HCT116 (cell line): Measurements from ENCODE around the gene IFNA2. TPM values are rescaled to one million over a fixed set of nuclear protein-coding genes. Genes with fewer than 3 reads are reported as not detected.

Experiments used
- ATAC-seq: fragments of 200-7000 bp; cut with Tn5 transposase; 2 replicates; pipeline ENCODE4 v1.9.1; 2020; ENCODE audit warnings: mild to moderate bottlenecking, moderate library complexity
- BruUV-seq: library from RNA; stranded (reverse); fragments of 400-500 nt; replicated peaks from 2 replicates; lab custom pipeline; 2021; lab: Mats Ljungman, UMichigan
- CTCF ChIA-PET: fragments of 300-600 bp; sonication (Branson Sonifier 250); formaldehyde crosslinking; loops from one replicate; lab custom pipeline; 2021; ENCODE audit warnings: antibody characterized with exemption; lab: Charles Lee
- POLR2A ChIA-PET: fragments of 300-600, 350-600 bp; sonication (Branson Sonifier 250); formaldehyde crosslinking; loops from one replicate; lab custom pipeline; 2021; ENCODE audit warnings: antibody characterized with exemption; lab: Charles Lee
- RAD21 ChIA-PET, 2 experiments: fragments of 300-600 bp; sonication (Branson Sonifier 250); formaldehyde crosslinking; loops; one replicate each; lab custom pipeline; 2023; ENCODE audit warnings: low total read pairs in 2 of 2; ENCODE audit not compliant: uncharacterized antibody in 2 of 2, unreplicated experiment in 2 of 2, low non-redundant PET in 1 of 2; lab: Charles Lee
- DNase-seq: peaks from one replicate; pipeline ENCODE4 v3.0.0-alpha.2; 2010; ENCODE audit warnings: low read depth, low spot score
- H2AFZ ChIP-seq: fragments of 200-600 bp; shearing (Covaris generic), sonication (generic); 2 replicates; pipeline ENCODE4 v1.6.1; 2017; ENCODE audit warnings: low read depth, mixed run types, mixed read lengths, antibody characterized with exemption, low read length; ENCODE audit not compliant: poor library complexity, severe bottlenecking
- H3K27ac ChIP-seq: 2 replicates; pipeline ENCODE4 v1.5.1; 2012; ENCODE audit warnings: low read depth, low read length
- H3K27me3 ChIP-seq: fragments of 200-600 bp; sonication (generic); 2 replicates; pipeline ENCODE4 v1.6.1; 2016; ENCODE audit warnings: mixed run types, low read length, mixed read lengths; ENCODE audit not compliant: insufficient read depth
- H3K36me3 ChIP-seq, 2 experiments: fragments of 200-500 bp in 1 of 2; fragments of 200-600 bp in 1 of 2; sonication (Bioruptor generic) in 1 of 2; sonication (generic) in 1 of 2; 2 replicates each; pipeline versions ENCODE4 v1.5.1 to v1.6.1; 2014 to 2016; ENCODE audit warnings: low read length in 2 of 2, inconsistent platforms in 1 of 2, mixed read lengths in 1 of 2, mixed run types in 1 of 2; ENCODE audit not compliant: insufficient read depth in 2 of 2, control insufficient read depth in 1 of 2
- H3K4me1 ChIP-seq, 2 experiments: fragments of 200-600 bp in 1 of 2; sonication (generic) in 1 of 2; 2 replicates each; pipeline versions ENCODE4 v1.5.1 to v1.6.1; 2012 to 2017; ENCODE audit warnings: low read length in 2 of 2, inconsistent platforms in 1 of 2, mild to moderate bottlenecking in 1 of 2, mixed read lengths in 1 of 2, mixed run types in 1 of 2, moderate library complexity in 1 of 2; ENCODE audit not compliant: insufficient read depth in 2 of 2, control insufficient read depth in 1 of 2
- H3K4me2 ChIP-seq: fragments of 200-600 bp; sonication (generic); 2 replicates; pipeline ENCODE4 v1.6.1; 2017; ENCODE audit warnings: mixed run types, low read length, mixed read lengths
- H3K4me3 ChIP-seq, 2 experiments: fragments of 200-600 bp in 1 of 2; sonication (generic) in 1 of 2; replicated peaks in 1 of 2; 2 replicates each; pipeline ENCODE4 v1.5.1; 2011 to 2016; ENCODE audit warnings: low read length in 2 of 2, control low read depth in 1 of 2, low read depth in 1 of 2, mild to moderate bottlenecking in 1 of 2, mixed read lengths in 1 of 2, mixed run types in 1 of 2
- H3K79me2 ChIP-seq: fragments of 200-600 bp; sonication (generic); 2 replicates; pipeline ENCODE4 v1.6.1; 2017; ENCODE audit warnings: mild to moderate bottlenecking, mixed run types, low read length, moderate library complexity, mixed read lengths; ENCODE audit not compliant: insufficient read depth
- H3K9ac ChIP-seq: fragments of 200-600 bp; sonication (generic); 2 replicates; pipeline ENCODE4 v1.6.1; 2016; ENCODE audit warnings: low read length, mixed read lengths
- H3K9me2 ChIP-seq: fragments of 200-600 bp; sonication (generic), shearing (Covaris generic); 2 replicates; pipeline ENCODE4 v1.6.1; 2017; ENCODE audit warnings: mixed run types, mild to moderate bottlenecking, moderate library complexity; ENCODE audit not compliant: insufficient read depth
- H3K9me3 ChIP-seq, 2 experiments: fragments of 200-500 bp in 1 of 2; fragments of 200-600 bp in 1 of 2; sonication (Bioruptor generic) in 1 of 2; sonication (generic) in 1 of 2; 2 replicates each; pipeline ENCODE4 v1.6.1; 2014 to 2017; ENCODE audit warnings: low read length in 2 of 2, mixed read lengths in 2 of 2, inconsistent platforms in 1 of 2, low read depth in 1 of 2, mild to moderate bottlenecking in 1 of 2, mixed run types in 1 of 2, moderate library complexity in 1 of 2; ENCODE audit not compliant: control insufficient read depth in 1 of 2, insufficient read depth in 1 of 2
- H4K20me1 ChIP-seq: fragments of 200-600 bp; sonication (generic), shearing (Covaris generic); 2 replicates; pipeline ENCODE4 v1.6.1; 2017; ENCODE audit warnings: mixed run types, mild to moderate bottlenecking, moderate library complexity; ENCODE audit not compliant: insufficient read depth
- CBX3 ChIP-seq: IDR thresholded peaks from 2 replicates; pipeline ENCODE4 v1.6.1; 2012; ENCODE audit warnings: low read depth
- CEBPB ChIP-seq: IDR thresholded peaks from 2 replicates; pipeline ENCODE4 v1.6.1; 2012; ENCODE audit warnings: low read depth
- EGR1 ChIP-seq: IDR thresholded peaks from 2 replicates; pipeline ENCODE4 v1.6.1; 2012; ENCODE audit warnings: low read depth
- ELF1 ChIP-seq: IDR thresholded peaks from 2 replicates; pipeline ENCODE4 v1.6.1; 2012; ENCODE audit warnings: low read depth, borderline replicate concordance
- EZH2 ChIP-seq: fragments of 200-600 bp; sonication (generic); IDR thresholded peaks from 2 replicates; pipeline ENCODE4 v1.6.1; 2017; ENCODE audit warnings: antibody characterized with exemption, mixed run types
- EZH2phosphoT487 ChIP-seq: fragments of 200-600 bp; IDR thresholded peaks from 2 replicates; pipeline ENCODE4 v1.6.1; 2018; ENCODE audit warnings: antibody characterized with exemption, borderline replicate concordance
- FOSL1 ChIP-seq: IDR thresholded peaks from 2 replicates; pipeline ENCODE4 v1.6.1; 2012; ENCODE audit warnings: low read depth
- POLR2A ChIP-seq: IDR thresholded peaks from 2 replicates; pipeline ENCODE4 v1.7.0; 2011; ENCODE audit warnings: borderline replicate concordance; ENCODE audit not compliant: insufficient read depth, insufficient read length; ENCODE audit errors: extremely low read depth
- POLR2AphosphoS5 ChIP-seq: IDR thresholded peaks from 2 replicates; pipeline ENCODE4 v1.6.1; 2011; ENCODE audit warnings: mild to moderate bottlenecking, low read depth, low read length, moderate library complexity
- RAD21 ChIP-seq: IDR thresholded peaks from 2 replicates; pipeline ENCODE4 v1.6.1; 2012; ENCODE audit warnings: low read depth, mild to moderate bottlenecking
- SP1 ChIP-seq: IDR thresholded peaks from 2 replicates; pipeline ENCODE4 v1.6.1; 2012; ENCODE audit warnings: low read depth
- SRF ChIP-seq: IDR thresholded peaks from 2 replicates; pipeline ENCODE4 v1.6.1; 2012; ENCODE audit warnings: low read depth
- TCF7L2 ChIP-seq: IDR thresholded peaks from 2 replicates; pipeline ENCODE4 v1.7.0; 2011; ENCODE audit warnings: borderline replicate concordance, inconsistent platforms; ENCODE audit not compliant: insufficient read depth, insufficient read length; ENCODE audit errors: extremely low read depth
- YY1 ChIP-seq: IDR thresholded peaks from 2 replicates; pipeline ENCODE4 v1.6.1; 2011; ENCODE audit warnings: low read length, low read depth, moderate library complexity, mild to moderate bottlenecking; ENCODE audit not compliant: insufficient replicate concordance; ENCODE audit errors: extremely low read depth
- ZFX ChIP-seq: fragments of 450-650 bp; IDR thresholded peaks from 2 replicates; pipeline ENCODE4 v1.6.1; 2017
- ZNF274 ChIP-seq: fragments of 200-500 bp; sonication (Bioruptor generic); IDR thresholded peaks from 2 replicates; pipeline ENCODE4 v1.6.1; 2014; ENCODE audit warnings: mild to moderate bottlenecking, low read depth, low read length, inconsistent platforms
- intact Hi-C: fragments of 100-400 bp; cut with micrococcal nuclease; formaldehyde crosslinking; loops from 2 replicates; pipeline ENCODE4 v1.10.0; 2022
- total RNA-seq: library from RNA; stranded (reverse); gene quantifications from one replicate; pipeline ENCODE4 v1.2.1, GENCODE V29; 2021; ENCODE audit not compliant: unreplicated experiment
- TF ChIP-seq, protein P1 (sequence below): IDR thresholded peaks from 2 replicates; pipeline ENCODE4 v1.6.1; 2012
- TF ChIP-seq, protein P2 (sequence below): IDR thresholded peaks from 2 replicates; pipeline ENCODE4 v1.6.1; 2011; ENCODE audit warnings: mild to moderate bottlenecking, low read length, moderate library complexity; ENCODE audit not compliant: insufficient replicate concordance; ENCODE audit errors: extremely low read depth
- TF ChIP-seq, protein P3 (sequence below): IDR thresholded peaks from 2 replicates; pipeline ENCODE4 v1.6.1; 2012; ENCODE audit warnings: low read depth
- TF ChIP-seq, protein P4 (sequence below): IDR thresholded peaks from 2 replicates; pipeline ENCODE4 v1.6.1; 2012
- TF ChIP-seq, protein P5 (sequence below), 3 experiments: fragments of 200-600 bp in 1 of 3; sonication (generic) in 1 of 3; IDR thresholded peaks in 2 of 3; conservative IDR thresholded peaks in 1 of 3; 2 replicates each; pipeline ENCODE4 v1.5.1; 2012 to 2017; ENCODE audit warnings: low read depth in 2 of 3, low read length in 2 of 3, antibody characterized with exemption in 1 of 3, borderline replicate concordance in 1 of 3, control low read depth in 1 of 3, mild to moderate bottlenecking in 1 of 3, mixed read lengths in 1 of 3, mixed run types in 1 of 3, moderate library complexity in 1 of 3; ENCODE audit not compliant: insufficient read depth in 1 of 3

IFNA2 gene
- total RNA-seq, 1 experiment from 2014 or later: not detected

DNA sequence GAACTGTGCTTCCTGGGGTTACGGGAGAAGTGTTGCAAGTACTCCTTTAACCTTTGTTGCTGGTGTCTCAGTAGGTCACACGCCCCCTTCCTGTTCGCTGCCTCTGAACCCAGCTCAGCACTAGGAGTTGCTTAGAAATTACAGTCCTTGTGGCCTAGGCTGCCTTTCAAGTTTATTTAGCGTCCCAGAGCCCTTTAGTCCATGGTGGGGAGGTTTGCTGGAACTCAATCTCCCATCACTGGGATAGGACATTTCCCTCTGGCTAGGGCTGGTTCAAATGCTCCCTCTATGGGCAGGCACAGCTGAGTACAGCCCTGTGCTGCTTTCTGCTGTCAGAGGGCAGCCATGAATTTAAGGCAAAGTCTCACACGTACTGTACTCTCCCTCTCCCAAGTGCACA is 28.4 kb upstream of the IFNA2 start:
- H4K20me1 ChIP-seq: no peaks in the 10 kb centered on the region
- H3K9me3 ChIP-seq: no peaks in the 10 kb centered on the region
- intact Hi-C loops: no loop called here
- ChIA-PET POLR2A (no interaction called here), CTCF (interaction anchor here (1.5 to 4.6 kb wide), 2 partner anchors 21 to 87 kb away, joined by 3 to 17 read pairs; no protein-coding TSS in a partner anchor), RAD21 (no interaction called here)
- H3K79me2 ChIP-seq: no peaks in the 10 kb centered on the region
- no peak overlapping the region for H3K4me2 ChIP-seq
- no peak overlapping the region for H3K4me3 ChIP-seq
- no peak overlapping the region for H3K9ac ChIP-seq
- peaks cover 0 to 8% of the 10 kb centered on the region in 2 experiments; a peak in 2 of 4 replicates for H3K4me1 ChIP-seq
- DNase-seq (no peak), ATAC-seq (peak; percentile 90)
- peak overlapping the region; percentile 11 for H2AFZ ChIP-seq
- no peak overlapping the region for H3K27ac ChIP-seq
- no peaks in the 10 kb centered on the region for H3K36me3 ChIP-seq
- no TSS peak for BruUV-seq
- H3K9me2 ChIP-seq: no peaks in the 10 kb centered on the region
- no peaks in the 10 kb centered on the region for H3K27me3 ChIP-seq
- TF ChIP-seq, protein P1, sequence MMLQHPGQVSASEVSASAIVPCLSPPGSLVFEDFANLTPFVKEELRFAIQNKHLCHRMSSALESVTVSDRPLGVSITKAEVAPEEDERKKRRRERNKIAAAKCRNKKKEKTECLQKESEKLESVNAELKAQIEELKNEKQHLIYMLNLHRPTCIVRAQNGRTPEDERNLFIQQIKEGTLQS: no peak
- no peak for TF ChIP-seq EZH2
- peak; percentile 47 for TF ChIP-seq RAD21
- TF ChIP-seq EZH2phosphoT487: no peak
- no peak for TF ChIP-seq FOSL1
- TF ChIP-seq ZFX: no peak
- TF ChIP-seq CBX3: 0 out of 2 replicates have a peak, but pooled peaks have one; percentile 24
- TF ChIP-seq, protein P2, sequence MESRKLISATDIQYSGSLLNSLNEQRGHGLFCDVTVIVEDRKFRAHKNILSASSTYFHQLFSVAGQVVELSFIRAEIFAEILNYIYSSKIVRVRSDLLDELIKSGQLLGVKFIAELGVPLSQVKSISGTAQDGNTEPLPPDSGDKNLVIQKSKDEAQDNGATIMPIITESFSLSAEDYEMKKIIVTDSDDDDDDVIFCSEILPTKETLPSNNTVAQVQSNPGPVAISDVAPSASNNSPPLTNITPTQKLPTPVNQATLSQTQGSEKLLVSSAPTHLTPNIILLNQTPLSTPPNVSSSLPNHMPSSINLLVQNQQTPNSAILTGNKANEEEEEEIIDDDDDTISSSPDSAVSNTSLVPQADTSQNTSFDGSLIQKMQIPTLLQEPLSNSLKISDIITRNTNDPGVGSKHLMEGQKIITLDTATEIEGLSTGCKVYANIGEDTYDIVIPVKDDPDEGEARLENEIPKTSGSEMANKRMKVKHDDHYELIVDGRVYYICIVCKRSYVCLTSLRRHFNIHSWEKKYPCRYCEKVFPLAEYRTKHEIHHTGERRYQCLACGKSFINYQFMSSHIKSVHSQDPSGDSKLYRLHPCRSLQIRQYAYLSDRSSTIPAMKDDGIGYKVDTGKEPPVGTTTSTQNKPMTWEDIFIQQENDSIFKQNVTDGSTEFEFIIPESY: no peak
- no peak for TF ChIP-seq POLR2A
- TF ChIP-seq, protein P3, sequence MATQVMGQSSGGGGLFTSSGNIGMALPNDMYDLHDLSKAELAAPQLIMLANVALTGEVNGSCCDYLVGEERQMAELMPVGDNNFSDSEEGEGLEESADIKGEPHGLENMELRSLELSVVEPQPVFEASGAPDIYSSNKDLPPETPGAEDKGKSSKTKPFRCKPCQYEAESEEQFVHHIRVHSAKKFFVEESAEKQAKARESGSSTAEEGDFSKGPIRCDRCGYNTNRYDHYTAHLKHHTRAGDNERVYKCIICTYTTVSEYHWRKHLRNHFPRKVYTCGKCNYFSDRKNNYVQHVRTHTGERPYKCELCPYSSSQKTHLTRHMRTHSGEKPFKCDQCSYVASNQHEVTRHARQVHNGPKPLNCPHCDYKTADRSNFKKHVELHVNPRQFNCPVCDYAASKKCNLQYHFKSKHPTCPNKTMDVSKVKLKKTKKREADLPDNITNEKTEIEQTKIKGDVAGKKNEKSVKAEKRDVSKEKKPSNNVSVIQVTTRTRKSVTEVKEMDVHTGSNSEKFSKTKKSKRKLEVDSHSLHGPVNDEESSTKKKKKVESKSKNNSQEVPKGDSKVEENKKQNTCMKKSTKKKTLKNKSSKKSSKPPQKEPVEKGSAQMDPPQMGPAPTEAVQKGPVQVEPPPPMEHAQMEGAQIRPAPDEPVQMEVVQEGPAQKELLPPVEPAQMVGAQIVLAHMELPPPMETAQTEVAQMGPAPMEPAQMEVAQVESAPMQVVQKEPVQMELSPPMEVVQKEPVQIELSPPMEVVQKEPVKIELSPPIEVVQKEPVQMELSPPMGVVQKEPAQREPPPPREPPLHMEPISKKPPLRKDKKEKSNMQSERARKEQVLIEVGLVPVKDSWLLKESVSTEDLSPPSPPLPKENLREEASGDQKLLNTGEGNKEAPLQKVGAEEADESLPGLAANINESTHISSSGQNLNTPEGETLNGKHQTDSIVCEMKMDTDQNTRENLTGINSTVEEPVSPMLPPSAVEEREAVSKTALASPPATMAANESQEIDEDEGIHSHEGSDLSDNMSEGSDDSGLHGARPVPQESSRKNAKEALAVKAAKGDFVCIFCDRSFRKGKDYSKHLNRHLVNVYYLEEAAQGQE: no peak
- TF ChIP-seq EGR1: no peak
- no peak for TF ChIP-seq TCF7L2
- TF ChIP-seq, protein P4, sequence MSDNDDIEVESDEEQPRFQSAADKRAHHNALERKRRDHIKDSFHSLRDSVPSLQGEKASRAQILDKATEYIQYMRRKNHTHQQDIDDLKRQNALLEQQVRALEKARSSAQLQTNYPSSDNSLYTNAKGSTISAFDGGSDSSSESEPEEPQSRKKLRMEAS: peak; percentile 26; the same call in 1 of the 2 replicates
- TF ChIP-seq SRF: no peak
- TF ChIP-seq, protein P5, sequence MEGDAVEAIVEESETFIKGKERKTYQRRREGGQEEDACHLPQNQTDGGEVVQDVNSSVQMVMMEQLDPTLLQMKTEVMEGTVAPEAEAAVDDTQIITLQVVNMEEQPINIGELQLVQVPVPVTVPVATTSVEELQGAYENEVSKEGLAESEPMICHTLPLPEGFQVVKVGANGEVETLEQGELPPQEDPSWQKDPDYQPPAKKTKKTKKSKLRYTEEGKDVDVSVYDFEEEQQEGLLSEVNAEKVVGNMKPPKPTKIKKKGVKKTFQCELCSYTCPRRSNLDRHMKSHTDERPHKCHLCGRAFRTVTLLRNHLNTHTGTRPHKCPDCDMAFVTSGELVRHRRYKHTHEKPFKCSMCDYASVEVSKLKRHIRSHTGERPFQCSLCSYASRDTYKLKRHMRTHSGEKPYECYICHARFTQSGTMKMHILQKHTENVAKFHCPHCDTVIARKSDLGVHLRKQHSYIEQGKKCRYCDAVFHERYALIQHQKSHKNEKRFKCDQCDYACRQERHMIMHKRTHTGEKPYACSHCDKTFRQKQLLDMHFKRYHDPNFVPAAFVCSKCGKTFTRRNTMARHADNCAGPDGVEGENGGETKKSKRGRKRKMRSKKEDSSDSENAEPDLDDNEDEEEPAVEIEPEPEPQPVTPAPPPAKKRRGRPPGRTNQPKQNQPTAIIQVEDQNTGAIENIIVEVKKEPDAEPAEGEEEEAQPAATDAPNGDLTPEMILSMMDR (IDR thresholded peaks at IDR 0.05 in 2 of 3, conservative IDR thresholded peaks at IDR 0.05 in 1 of 3; ENCODE audit: borderline replicate concordance in 1 of 3, insufficient read depth in 1 of 3, low read depth in 2 of 3, low read length in 2 of 3): peak; percentile 29 to 62 (median 49); a peak in 5 of 6 replicates
- no peak for TF ChIP-seq YY1
- no peak for TF ChIP-seq ELF1
- TF ChIP-seq ZNF274: no peak
- no peak for TF ChIP-seq POLR2AphosphoS5
- TF ChIP-seq CEBPB: no peak
- no peak for TF ChIP-seq SP1
